Colonic mucosa (tissue), 4 donors: ENCODE data around the gene DIAPH1. TPM values are rescaled to one million over a fixed set of nuclear protein-coding genes. Genes with fewer than 3 reads are reported as not detected.

ENCODE experiments used
- DNase-seq: peaks from one replicate; pipeline ENCODE4 v3.0.0-alpha.2; 2020
- H3K27ac ChIP-seq: fragments of 200-600 bp; one replicate; pipeline ENCODE4 v1.8.0; 2021
- H3K27me3 ChIP-seq: fragments of 200-600 bp; one replicate; pipeline ENCODE4 v1.8.0; 2021
- H3K36me3 ChIP-seq: fragments of 200-600 bp; one replicate; pipeline ENCODE4 v1.8.0; 2021
- H3K4me1 ChIP-seq: fragments of 200-600 bp; one replicate; pipeline ENCODE4 v1.8.0; 2021; ENCODE audit warnings: mild to moderate bottlenecking
- H3K4me3 ChIP-seq: fragments of 200-600 bp; one replicate; pipeline ENCODE4 v1.8.0; 2021
- H3K9ac ChIP-seq, 2 donors: one replicate each; pipeline ENCODE4 v1.7.0; 2013; ENCODE audit warnings: control low read depth in 2 of 2, low read depth in 2 of 2, low read length in 2 of 2
- H3K9me3 ChIP-seq: fragments of 200-600 bp; one replicate; pipeline ENCODE4 v1.8.0; 2021
- intact Hi-C: fragments of 100-400 bp; cut with DNase I; formaldehyde crosslinking; loops from one replicate; pipeline ENCODE4 v1.14.1; 2022
- total RNA-seq, 2 donors: library from RNA; stranded (reverse); fragmentation: NEBNext Ultra II Directional in 1 of 2; extraction: Animal tissue kit (Norgen Biotek cat#: 25700) in 1 of 2; gene quantifications; one replicate each; pipeline ENCODE4 v1.2.1, GENCODE V29; 2021
- TF ChIP-seq, protein P1 (sequence below): fragments of 200-600 bp; IDR thresholded peaks from one replicate; pipeline ENCODE4 v1.8.0; 2022; ENCODE audit warnings: antibody characterized with exemption, mild to moderate bottlenecking
- donor health status: healthy.
- donor health status: DM: no; HTN: no; CAD: no.
- donor health status: DM: no; HTN: no; CAD: no.

Gene DIAPH1
- total RNA-seq, 2 donors from 2014 or later: 113 to 143 TPM

GRCh38 chr5:141547921-141548320 is 70.9 kb downstream of the DIAPH1 start:
- Histone ChIP-seq H3K27ac (no peak overlapping the region), H3K36me3 (no peaks in the 10 kb centered on the region), H3K4me1 (no peaks in the 10 kb centered on the region), H3K9ac (no peak overlapping the region), H3K4me3 (no peak overlapping the region), H3K9me3 (no peaks in the 10 kb centered on the region), H3K27me3 (no peaks in the 10 kb centered on the region)
- TF ChIP-seq, protein P1, sequence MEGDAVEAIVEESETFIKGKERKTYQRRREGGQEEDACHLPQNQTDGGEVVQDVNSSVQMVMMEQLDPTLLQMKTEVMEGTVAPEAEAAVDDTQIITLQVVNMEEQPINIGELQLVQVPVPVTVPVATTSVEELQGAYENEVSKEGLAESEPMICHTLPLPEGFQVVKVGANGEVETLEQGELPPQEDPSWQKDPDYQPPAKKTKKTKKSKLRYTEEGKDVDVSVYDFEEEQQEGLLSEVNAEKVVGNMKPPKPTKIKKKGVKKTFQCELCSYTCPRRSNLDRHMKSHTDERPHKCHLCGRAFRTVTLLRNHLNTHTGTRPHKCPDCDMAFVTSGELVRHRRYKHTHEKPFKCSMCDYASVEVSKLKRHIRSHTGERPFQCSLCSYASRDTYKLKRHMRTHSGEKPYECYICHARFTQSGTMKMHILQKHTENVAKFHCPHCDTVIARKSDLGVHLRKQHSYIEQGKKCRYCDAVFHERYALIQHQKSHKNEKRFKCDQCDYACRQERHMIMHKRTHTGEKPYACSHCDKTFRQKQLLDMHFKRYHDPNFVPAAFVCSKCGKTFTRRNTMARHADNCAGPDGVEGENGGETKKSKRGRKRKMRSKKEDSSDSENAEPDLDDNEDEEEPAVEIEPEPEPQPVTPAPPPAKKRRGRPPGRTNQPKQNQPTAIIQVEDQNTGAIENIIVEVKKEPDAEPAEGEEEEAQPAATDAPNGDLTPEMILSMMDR: no peak
- DNase-seq: no peak
- intact Hi-C loops: no loop called here

- H3K9me3 ChIP-seq: no peaks in the 10 kb centered on the region
- H3K27ac ChIP-seq: no peak overlapping the region
- no peak for DNase-seq
- H3K36me3 ChIP-seq: no peaks in the 10 kb centered on the region
- H3K4me1 ChIP-seq: no peaks in the 10 kb centered on the region
- TF ChIP-seq, protein P1: no peak
- H3K9ac ChIP-seq: no peak overlapping the region
- H3K27me3 ChIP-seq: no peaks in the 10 kb centered on the region
- H3K4me3 ChIP-seq: no peak overlapping the region
- intact Hi-C loops: no loop called here
These were observed 71.3 kb downstream of the DIAPH1 start for GRCh38 chr5:141547488-141547887.

DNA sequence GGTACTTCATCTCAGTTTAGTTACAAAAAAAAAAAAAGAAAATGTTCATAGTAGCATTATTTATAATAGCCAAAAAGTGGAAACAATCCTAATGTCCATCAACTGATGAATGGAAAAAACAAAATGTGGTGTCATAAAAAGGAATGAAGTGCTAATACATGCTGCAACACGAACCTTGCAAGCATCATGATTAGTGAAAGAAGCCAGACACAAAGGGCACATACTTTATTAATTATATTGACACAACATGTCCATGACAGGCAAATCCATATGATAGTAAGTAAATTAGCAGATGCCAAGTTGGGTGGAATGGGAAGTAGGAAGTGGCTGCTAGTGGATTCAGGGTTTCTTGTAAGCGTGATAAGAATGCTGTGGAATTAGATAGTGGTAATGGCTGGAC is 75.7 kb downstream of the DIAPH1 start:
- H3K9me3 ChIP-seq: no peaks in the 10 kb centered on the region
- intact Hi-C loops: no loop called here
- TF ChIP-seq, protein P1: no peak
- no peak overlapping the region for H3K9ac ChIP-seq
- H3K4me1 ChIP-seq: no peaks in the 10 kb centered on the region
- no peak overlapping the region for H3K27ac ChIP-seq
- H3K36me3 ChIP-seq: no peaks in the 10 kb centered on the region
- H3K4me3 ChIP-seq: no peak overlapping the region
- no peaks in the 10 kb centered on the region for H3K27me3 ChIP-seq
- no peak for DNase-seq

DNA sequence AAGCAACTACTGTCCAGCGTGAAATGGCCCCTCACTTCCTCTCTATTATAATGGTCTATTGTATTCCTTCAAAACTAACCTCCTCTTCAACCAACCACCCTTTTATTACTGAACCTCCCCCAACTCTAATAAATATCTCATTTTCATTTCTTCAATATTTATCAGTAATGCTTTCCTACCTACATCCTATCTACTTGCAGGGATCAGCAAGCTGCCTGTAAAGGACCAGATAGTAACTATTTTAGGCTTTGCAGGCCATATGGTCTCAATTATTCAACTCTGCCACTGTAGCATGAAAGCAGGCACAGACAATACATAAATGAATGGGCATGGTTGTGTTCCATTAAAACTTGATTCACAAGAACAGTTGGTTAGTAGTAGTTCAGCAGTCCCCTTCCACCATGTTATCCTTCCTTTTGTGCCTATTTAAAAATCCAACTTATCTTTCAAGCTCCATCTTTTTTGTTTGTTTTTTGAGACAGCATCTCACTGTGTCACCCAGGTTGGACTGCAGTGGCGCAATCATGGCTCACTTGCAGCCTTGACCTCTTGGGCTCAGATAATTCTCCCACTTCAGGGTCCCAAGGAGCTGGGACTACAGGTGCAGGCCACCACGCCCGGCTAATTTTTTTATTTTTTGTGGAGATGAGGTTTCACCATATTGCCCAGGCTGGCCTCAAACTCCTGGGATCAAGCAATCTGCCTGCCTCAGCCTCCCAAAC is 84.1 kb downstream of the DIAPH1 start:
- no peaks in the 10 kb centered on the region for H3K27me3 ChIP-seq
- no peak overlapping the region for H3K27ac ChIP-seq
- H3K9ac ChIP-seq: no peak overlapping the region
- DNase-seq: no peak
- no peak overlapping the region for H3K4me3 ChIP-seq
- intact Hi-C loops: no loop called here
- H3K36me3 ChIP-seq: no peaks in the 10 kb centered on the region
- no peaks in the 10 kb centered on the region for H3K9me3 ChIP-seq
- TF ChIP-seq, protein P1: no peak
- no peaks in the 10 kb centered on the region for H3K4me1 ChIP-seq

- Histone ChIP-seq H3K9me3 (no peaks in the 10 kb centered on the region), H3K9ac (no peak overlapping the region), H3K36me3 (peaks cover under 1% of the 10 kb centered on the region), H3K27ac (no peak overlapping the region), H3K4me3 (no peak overlapping the region), H3K27me3 (no peaks in the 10 kb centered on the region), H3K4me1 (no peaks in the 10 kb centered on the region)
- no peak for DNase-seq
- intact Hi-C loops: no loop called here
- TF ChIP-seq, protein P1: no peak
These were observed 84.9 kb downstream of the DIAPH1 start for GRCh38 chr5:141533897-141534296.
